GM19467 (cell line): ENCODE measurements around the gene GSTM4.

Source experiments
- ATAC-seq: cut with Tn5 transposase; IDR thresholded peaks from one replicate; pipeline ENCODE4 v1.9.1; 2021; ENCODE audit warnings: mild to moderate bottlenecking, moderate library complexity; ENCODE audit not compliant: unreplicated experiment

The GSTM4 gene

DNA sequence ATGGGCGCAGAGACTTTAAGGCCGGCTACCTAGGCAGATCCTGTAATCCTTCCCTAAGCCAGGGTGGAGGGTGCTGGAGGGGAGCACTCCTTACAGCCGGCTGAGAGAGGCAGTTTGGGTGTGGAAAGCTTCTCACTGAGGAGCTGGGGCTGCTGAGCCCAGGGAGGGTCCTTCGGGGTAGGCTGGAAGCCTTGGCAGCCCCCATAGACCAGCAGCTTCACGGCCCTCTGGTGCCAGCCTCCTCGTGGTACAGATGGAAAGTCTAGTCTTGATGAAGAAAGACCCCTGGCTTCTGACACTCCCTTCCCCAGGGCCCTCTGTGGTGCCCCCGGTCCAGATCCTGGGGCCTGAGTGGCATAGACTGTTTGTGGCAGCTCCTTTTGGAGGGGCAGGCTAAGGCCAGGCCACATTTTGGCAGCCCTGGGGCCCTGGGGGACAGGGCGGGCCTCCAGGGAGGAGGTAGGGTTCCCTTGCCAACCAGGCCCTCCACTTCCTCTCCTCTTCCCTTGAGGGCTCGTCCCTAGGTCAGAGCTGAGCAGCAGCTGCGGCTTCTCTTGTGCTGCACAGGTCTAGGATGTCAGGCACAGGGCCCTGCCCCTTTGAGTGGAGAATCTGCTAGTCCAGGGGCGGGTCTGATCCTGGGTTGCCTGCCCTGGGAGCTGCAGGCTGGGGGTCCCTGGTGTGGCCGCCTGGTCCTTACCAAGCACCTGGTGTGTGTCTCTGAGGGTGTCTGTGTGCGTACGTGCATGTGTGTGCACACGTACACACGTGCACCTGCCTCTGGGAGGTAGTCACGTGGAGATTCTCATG, 31.5 kb upstream of the GSTM4 start:
- ATAC-seq, result no peak

DNA sequence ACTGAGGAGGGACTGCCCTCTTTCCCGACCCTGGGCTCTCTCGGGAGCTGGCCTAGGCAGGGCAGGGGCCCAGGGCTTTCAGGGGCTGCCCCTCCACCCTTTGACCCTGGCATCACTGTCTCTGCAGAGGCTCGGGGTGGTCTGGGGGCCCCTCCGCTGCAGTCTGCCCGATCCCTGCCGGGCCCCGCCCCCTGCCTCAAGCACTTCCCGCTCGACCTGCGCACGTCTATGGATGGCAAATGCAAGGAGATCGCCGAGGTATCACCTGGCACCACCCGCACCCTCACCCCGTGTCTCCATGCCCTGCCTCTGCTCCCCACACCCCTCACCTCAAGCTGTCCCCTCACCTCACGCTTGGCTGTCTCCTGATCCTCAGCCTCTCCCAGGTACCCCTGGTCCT, 30.7 kb upstream of the GSTM4 start:
- no peak for ATAC-seq

DNA sequence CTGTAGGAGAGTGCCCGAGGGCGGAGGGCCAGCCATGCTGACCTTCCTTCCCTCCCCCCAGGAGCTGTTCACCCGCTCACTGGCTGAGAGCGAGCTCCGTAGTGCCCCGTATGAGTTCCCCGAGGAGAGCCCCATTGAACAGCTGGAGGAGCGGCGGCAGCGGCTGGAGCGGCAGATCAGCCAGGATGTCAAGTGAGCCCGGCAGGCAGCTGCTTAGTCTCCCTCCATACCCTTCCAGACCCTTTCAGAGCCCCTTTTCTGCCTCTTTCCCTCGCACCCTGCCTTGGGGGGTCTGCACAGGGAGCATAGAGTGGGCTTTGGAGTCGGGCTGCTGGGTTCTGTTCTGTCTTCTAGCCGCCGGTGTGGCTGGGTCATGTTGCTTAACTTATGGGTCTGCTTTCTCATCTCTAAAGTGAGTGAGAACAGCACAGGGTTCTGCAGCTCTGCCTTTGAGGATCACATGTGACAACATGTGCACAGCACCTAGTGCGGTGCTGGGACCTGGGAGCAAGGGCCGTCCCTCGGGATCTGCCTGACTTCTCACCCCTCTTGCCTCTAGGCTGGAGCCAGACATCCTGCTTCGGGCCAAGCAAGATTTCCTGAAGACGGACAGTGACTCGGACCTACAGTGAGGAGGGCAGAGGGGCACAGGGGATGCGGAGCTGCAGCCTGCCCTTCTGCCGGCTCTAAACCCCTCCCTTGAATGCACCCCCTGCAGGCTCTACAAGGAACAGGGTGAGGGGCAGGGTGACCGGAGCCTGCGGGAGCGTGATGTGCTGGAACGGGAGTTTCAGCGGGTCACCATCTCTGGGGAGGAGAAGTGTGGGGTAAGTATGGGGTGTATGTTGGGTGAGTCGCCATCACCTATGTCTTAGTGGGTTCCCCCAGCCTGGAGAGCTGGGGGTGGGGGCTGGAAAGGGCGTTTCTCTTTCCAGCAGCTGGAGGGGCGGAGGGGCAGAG, 30.0 kb upstream of the GSTM4 start:
- no peak for ATAC-seq

DNA sequence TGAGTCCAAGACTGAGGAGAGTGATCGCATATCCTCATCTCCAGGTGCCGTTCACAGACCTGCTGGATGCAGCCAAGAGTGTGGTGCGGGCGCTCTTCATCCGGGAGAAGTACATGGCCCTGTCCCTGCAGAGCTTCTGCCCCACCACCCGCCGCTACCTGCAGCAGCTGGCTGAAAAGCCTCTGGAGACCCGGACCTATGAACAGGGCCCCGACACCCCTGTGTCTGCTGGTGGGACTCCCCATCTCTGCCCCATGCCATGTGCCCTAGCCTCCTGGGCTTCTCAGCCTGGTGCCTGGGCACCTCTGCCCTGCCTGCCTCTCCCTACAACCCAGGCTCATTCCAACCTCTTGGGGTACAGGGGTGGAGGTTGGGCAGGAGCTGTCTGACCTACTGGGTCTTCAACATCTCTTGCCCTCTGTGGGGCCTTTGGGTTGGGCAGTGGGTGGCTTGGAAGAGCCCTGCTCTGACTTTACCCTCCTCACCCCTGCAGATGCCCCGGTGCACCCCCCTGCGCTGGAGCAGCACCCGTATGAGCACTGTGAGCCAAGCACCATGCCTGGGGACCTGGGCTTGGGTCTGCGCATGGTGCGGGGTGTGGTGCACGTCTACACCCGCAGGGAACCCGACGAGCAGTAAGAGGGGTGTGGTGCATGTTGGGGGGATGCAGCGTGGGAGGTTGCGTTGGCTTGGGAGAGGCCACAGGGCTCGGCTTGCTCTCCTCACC, 29.1 kb upstream of the GSTM4 start:
- ATAC-seq, result no peak

DNA sequence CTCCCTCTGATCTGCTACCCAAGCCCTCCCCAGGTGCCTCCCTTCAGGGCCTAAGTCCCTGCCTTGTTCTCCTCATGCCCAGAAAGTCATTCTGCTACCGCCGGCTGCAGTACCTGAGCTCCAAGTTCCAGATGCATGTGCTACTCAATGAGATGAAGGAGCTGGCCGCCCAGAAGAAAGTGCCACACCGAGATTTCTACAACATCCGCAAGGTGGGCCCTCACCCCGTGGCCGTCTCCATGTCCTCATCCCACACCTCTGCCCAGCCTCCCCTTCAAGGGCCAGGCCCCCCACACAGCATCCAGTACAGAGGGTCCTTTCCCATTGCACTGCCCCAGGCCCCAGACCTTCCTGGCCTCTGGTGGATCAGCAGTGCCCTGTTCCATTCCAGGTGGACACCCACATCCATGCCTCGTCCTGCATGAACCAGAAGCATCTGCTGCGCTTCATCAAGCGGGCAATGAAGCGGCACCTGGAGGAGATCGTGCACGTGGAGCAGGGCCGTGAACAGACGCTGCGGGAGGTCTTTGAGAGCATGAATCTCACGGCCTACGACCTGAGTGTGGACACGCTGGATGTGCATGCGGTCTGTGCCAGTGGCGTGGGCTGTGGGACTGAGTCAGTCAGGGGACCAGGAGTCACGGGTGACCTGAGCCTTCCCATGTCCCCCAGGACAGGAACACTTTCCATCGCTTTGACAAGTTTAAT, 28.1 kb upstream of the GSTM4 start:
- no peak for ATAC-seq

DNA sequence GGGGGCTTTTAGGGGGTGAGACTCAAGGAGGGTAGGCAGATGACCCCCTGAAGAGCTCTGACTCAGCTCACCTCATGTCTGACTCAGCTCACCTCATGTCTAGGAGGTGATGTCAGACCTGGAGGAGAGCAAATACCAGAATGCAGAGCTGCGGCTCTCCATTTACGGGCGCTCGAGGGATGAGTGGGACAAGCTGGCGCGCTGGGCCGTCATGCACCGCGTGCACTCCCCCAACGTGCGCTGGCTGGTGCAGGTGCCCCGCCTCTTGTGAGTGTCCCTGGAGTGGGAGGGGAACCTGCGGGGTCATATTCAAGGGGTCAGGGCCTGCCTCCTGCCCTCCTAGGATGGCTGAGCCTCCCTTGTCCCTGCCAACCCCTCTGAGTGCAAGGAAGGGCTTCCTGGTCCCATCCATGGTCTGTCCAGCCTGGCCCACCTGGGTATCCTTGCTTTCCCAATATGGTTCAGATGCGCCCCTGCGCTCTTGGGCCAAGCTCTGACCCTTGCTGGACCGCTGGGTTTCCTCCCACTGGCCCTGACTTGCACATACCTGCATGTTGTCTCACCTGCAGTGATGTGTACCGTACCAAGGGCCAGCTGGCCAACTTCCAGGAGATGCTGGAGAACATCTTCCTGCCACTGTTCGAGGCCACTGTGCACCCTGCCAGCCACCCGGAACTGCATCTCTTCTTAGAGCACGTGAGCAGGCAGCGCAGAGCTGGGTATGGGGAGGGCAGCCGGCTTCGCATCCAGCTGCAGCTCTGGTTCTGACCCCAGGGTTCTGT, 27.2 kb upstream of the GSTM4 start:
- ATAC-seq, result no peak

DNA sequence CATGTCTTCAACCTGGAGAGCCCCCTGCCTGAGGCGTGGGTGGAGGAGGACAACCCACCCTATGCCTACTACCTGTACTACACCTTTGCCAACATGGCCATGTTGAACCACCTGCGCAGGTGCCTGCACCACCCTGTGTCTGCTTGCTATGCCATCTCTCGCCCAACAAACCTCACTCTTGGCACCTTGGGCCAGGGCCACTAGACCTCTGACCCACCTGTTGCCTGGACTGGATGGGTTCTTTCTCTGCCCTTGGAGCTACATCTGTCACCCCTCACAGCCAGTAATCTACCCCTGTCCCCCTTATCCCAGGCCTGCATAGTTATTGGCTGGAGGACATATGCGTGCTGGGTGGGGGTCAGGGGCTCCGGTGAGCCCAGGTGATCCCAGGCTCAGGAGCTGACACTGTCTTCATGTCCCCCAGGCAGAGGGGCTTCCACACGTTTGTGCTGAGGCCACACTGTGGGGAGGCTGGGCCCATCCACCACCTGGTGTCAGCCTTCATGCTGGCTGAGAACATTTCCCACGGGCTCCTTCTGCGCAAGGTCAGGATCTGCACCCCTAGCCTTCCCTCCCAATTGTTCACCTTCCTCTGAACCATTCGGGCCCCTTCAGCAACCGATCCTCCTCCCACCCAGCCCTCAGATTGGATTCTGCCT, 26.4 kb upstream of the GSTM4 start:
- ATAC-seq, result no peak

DNA sequence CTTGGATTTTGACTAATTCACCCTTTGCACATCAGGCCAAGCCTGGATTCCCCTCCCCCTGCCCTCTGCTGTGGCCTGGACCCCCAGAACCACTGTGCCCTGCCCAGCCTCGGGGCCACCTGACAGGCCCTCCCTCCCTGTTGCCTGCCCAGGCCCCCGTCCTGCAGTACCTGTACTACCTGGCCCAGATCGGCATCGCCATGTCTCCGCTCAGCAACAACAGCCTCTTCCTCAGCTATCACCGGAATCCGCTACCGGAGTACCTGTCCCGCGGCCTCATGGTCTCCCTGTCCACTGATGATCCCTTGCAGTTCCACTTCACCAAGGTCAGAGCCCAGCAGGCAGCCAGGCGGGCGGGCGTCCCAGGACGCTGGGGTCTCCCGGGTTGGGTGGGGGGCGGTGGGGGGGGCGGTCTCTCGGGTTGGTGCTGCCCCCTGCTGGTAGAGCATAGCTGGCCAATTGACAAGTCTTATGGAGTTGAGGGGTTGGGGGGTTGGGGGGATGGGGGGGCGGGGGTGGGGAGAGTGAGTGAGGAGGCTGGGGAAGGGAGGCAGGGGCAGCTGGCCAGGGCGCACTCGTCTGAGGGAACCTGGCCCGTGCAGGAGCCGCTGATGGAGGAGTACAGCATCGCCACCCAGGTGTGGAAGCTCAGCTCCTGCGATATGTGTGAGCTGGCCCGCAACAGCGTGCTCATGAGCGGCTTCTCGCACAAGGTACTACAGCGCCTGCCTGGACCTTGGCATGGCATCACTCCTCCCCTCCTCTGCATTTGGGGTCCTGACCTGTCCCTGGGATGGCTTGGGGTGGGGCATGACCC, 25.6 kb upstream of the GSTM4 start:
- no peak for ATAC-seq

DNA sequence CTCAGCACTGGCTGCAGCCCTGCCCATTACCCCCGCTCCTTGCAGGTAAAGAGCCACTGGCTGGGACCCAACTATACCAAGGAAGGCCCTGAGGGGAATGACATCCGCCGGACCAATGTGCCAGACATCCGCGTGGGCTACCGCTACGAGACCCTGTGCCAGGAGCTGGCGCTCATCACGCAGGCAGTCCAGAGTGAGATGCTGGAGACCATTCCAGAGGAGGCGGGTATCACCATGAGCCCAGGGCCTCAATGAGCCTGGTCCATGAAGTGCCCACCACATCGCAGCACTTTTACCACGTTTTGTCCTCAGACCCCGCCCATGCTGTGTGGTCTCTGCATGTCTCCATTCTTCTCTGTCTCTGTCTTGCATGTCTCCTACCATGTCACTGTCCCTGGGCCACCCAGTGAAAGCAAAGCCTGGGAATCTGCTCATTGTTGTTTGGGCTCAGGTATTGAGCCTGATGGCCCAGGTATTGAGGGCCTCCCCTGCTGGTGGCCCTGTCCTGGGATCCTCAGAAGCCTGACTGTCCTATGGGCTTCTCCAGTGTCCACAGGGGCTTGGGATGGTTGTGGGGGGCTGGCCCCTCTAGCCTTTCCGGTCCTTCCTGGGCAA, 24.9 kb upstream of the GSTM4 start:
- ATAC-seq, result no peak

DNA sequence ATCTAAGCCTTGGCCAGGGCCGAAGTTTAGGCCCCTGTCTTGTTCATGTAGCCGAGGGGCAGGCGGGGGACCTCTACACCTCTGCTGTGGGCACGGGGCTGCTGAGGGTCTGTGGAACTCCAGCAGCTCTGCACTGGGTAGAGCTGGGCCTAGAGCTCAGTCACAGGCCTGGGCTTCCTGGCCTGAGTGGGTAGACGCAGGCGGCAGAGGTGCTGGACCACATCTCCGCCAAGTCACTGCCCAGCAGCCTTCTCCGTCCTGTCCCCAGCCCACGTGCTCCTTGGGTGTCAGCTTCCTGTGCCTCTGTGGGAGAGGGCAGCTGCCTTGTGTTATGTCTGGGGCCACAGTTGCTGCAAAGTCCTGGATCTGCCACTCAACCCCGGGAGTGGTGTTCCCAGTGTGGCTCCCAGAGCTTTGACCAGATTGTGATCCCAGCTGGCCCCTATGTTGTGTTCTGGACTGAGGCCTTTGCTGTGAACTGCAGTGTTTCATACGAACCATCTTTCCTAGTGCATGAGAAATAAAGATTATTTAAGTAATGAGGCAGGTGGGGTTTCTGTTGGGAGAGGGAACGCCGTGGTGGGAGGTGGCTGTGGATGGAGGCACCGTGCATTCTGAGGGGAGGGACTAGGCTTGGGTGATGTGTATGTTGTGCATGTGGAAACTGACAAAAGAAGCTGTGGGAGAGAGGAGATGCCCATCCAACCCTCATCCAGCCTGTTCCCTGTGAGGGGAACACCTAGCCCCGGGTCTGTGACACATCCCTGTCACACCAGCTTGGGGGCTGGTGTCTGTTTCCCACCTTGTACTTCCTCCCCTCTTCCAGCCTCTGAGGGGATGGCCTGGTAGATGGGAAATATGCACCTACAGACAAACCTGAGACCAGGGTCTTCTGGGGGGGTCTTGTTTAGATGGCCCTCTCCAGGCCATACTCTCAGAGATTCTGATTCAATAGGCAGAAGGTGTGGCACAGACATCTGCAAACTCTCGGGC, 24.1 kb upstream of the GSTM4 start:
- ATAC-seq, result no peak

DNA sequence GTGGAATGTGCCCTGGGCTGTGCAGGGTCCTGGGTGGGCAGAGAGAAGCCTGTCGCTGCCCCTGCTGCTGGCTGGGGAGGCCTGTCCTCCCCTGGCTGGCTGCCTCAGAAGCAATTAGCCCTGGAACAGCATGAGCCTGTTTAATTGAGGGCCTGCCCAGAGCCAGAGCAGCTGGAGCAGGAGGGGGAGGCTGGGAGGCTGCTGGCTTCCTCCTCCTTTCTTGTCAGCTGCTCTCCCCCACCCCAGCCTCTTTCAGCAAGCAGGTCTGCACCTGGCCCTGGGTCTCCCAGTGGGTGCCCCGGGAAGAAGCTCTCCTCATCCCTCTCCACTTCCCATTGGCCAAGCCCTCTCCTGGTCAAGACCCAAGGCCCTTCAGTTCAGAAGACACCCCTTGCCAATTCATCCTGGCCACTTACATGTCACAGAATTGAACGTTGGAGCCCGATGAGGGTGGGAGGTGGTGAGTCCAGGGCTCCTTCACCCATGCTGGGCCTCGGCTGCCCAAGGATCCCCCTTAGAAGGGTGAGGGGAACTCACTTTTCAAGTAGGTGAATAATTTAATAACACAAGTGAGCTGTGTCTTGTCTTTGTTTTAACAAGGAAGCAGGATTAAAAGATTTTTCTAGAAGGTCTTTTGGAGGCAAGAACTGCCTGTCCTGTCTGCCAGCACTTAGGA, 23.1 kb upstream of the GSTM4 start:
- no peak for ATAC-seq

DNA sequence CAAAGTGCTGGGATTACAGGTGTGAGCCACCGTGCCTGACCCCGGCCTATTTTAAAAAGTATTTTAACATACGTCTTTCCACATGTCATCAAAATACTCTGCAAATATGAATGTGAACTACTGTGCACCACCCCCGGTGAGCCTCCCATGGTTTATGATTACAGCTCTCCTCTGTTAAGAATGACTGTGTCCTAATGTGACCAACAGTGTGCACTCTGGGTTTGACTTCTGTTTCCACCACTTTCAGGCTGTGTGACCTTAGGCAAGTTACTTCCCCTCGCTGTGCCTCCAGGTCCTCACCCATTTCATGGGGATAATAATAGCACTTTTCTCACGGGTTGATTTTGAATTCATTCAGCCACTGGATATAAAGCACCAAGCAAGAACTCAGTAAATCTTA, 21.6 kb upstream of the GSTM4 start:
- no peak for ATAC-seq

DNA sequence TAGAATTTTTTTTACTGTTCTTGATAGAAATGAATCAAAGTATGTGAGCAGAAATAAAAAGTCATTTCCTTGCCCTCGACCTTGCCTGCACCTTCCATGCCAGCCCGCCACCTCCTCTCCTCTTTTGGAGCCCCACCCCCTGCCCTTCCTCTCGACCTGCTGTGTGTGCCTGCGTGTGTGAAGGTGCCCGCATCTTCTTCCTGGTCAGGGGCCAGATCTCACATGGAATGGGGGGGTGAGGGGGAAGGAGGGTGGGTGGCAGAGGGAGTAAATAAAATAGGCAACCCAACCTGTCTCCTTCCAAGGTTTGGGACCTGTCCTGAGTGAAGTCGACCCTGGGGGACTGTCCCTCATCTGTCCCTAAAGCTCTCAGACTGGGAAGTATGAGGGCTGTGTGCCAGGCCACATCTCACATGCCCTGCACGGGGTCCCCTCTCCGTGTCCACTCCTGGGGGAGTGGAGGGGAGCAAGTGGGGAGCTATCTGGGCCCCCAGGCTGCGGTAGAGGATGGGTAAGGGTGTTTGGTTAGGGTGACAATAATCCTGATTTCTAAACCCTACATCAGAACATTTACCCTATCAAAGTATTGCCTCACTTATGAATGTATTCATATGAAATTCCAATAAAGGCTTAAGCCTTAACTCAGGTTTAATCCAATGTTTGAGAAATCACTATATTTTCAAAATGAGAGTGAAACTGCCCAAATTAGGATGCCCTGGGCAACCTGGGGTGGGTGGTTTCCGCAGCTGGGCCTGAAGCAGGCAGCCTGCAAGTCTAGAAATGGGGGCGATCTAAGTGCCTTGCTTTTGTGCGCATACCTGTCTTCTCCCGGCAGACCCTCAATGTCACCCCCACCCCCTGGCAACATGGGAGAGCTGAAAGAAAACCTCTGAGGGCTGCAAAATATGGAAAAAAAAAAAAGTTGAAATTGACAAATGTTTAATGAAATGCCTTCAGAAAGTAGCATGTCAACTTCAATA, 20.8 kb upstream of the GSTM4 start:
- no peak for ATAC-seq

DNA sequence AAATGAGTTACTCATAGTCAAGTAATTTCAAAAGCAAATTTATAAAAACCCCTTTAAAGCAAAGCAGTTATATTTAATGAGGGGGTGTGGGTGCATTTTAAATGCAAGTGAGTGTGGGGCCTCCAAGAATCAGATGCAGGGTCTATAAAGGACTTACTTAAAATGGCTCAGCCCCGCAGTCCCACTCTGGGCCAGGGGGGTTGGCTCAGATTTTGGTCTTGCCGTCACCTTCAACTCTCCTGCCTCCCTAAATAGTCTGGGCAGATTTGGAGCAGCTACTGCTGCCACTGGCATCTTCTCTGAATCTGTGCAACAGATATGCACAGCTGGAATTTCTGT, 20.1 kb upstream of the GSTM4 start:
- no peak for ATAC-seq

DNA sequence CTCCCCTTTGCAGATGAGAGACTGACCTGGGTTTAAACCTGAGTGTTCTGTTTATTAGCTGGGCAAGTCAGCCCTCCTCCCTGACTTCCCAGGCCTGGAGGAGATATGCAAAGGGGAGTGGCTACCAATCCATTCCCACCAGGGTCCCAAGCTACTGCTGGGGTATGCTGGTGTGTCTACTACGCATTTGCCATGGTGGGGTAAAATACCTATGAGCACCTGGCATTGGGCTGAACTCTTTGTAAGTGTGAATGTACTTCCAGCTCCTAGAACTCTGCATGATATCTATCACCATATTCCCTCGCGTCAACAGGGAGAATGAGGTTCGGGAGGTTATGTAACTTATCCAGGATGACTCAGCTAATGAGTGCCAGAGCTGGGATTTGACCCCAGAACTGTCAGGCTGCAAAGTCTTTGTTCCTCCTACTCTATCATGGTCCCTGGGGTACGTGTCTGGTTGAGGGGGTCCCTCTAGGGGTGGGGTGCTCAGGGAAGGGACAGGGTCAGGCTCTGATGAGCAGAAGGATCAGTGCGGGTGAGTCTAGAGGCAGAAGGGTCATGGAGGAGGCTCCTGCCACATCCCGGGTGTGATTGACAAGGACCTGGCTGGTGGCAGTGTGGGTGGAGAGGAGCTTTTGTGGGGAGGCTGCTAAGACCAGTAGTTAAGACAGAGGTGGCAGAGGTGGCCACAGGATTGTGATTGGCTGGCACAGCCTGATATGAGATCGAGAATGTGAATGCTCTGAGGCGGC, 19.5 kb upstream of the GSTM4 start:
- ATAC-seq, result no peak
